WTC11 (cell line): ENCODE results near the gene CYBA. TPM values are rescaled to one million over a fixed set of nuclear protein-coding genes. Genes with fewer than 3 reads are reported as not detected.

Experiments used
- ATAC-seq: fragments of 200-7000 bp; cut with Tn5 transposase; 2 replicates; pipeline ENCODE4 v1.10.0; 2021; ENCODE audit warnings: mild to moderate bottlenecking, moderate library complexity
- CTCF ChIA-PET: fragments of 300-600 bp; sonication (Branson Sonifier 250); formaldehyde crosslinking; loops from one replicate; lab custom pipeline; 2021; ENCODE audit warnings: antibody characterized with exemption; lab: Charles Lee
- POLR2A ChIA-PET: fragments of 350-600 bp; sonication (Branson Sonifier 250); formaldehyde crosslinking; loops from one replicate; lab custom pipeline; 2021; ENCODE audit warnings: antibody characterized with exemption; lab: Charles Lee
- DNase-seq: peaks from one replicate; pipeline ENCODE4 v3.0.0; 2021; ENCODE audit warnings: low spot score
- H3K27ac Mint-ChIP-seq: 2 replicates; pipeline ENCODE4 v1.8.0; 2021; ENCODE audit warnings: mixed read lengths
- H3K27me3 Mint-ChIP-seq: 2 replicates; pipeline ENCODE4 v1.8.0; 2021; ENCODE audit warnings: low read depth, mild to moderate bottlenecking, moderate library complexity, mixed read lengths
- H3K36me3 Mint-ChIP-seq: 2 replicates; pipeline ENCODE4 v1.8.0; 2021; ENCODE audit warnings: mixed read lengths
- H3K4me1 Mint-ChIP-seq: 2 replicates; pipeline ENCODE4 v1.8.0; 2022; ENCODE audit warnings: mixed read lengths
- H3K4me3 Mint-ChIP-seq: 2 replicates; pipeline ENCODE4 v1.8.0; 2021; ENCODE audit warnings: mild to moderate bottlenecking, moderate library complexity, mixed read lengths
- H3K9me3 Mint-ChIP-seq: 2 replicates; pipeline ENCODE4 v1.8.0; 2021; ENCODE audit warnings: mixed read lengths
- CBFB ChIP-seq: sonication (generic); formaldehyde crosslinking; IDR thresholded peaks from 2 replicates; pipeline ENCODE4 v1.8.1; 2022; ENCODE audit warnings: mild to moderate bottlenecking, low read depth, missing genetic modification reagents
- ETV6 ChIP-seq: sonication (generic); formaldehyde crosslinking; IDR thresholded peaks from 2 replicates; pipeline ENCODE4 v1.8.1; 2022; ENCODE audit warnings: mild to moderate bottlenecking, missing genetic modification reagents
- FOXK1 ChIP-seq: sonication (generic); formaldehyde crosslinking; IDR thresholded peaks from 2 replicates; pipeline ENCODE4 v1.8.0; 2022; ENCODE audit warnings: mild to moderate bottlenecking, moderate library complexity, missing genetic modification reagents
- GTF2I ChIP-seq: fragments of 250-450 bp; sonication (Bioruptor Pico); conservative IDR thresholded peaks from 2 replicates; pipeline ENCODE4 v1.4.0; 2021; ENCODE audit warnings: mild to moderate bottlenecking
- HMGA2 ChIP-seq: fragments of 250-450 bp; sonication (Bioruptor Pico); IDR thresholded peaks from 2 replicates; pipeline ENCODE4 v1.4.0; 2021; ENCODE audit warnings: mild to moderate bottlenecking, moderate library complexity
- IRF2 ChIP-seq: sonication (generic); formaldehyde crosslinking; IDR thresholded peaks from 2 replicates; pipeline ENCODE4 v1.8.0; 2022; ENCODE audit warnings: low read depth, missing genetic modification reagents, borderline replicate concordance
- JAZF1 ChIP-seq: fragments of 250-450 bp; sonication (Bioruptor Pico); IDR thresholded peaks from 2 replicates; pipeline ENCODE4 v1.9.0; 2021; ENCODE audit warnings: moderate library complexity, mild to moderate bottlenecking, inconsistent platforms
- NFE2L1 ChIP-seq: sonication (generic); formaldehyde crosslinking; IDR thresholded peaks from 2 replicates; pipeline ENCODE4 v1.8.1; 2023; ENCODE audit warnings: missing genetic modification reagents
- NR1H2 ChIP-seq: sonication (generic); formaldehyde crosslinking; IDR thresholded peaks from 2 replicates; pipeline ENCODE4 v1.9.0; 2021; ENCODE audit warnings: mild to moderate bottlenecking, moderate library complexity, missing genetic modification reagents
- PRRX2 ChIP-seq: fragments of 250-450 bp; sonication (Bioruptor Pico); IDR thresholded peaks from 2 replicates; pipeline ENCODE4 v1.8.0; 2021; ENCODE audit warnings: mild to moderate bottlenecking
- RELA ChIP-seq: sonication (generic); formaldehyde crosslinking; IDR thresholded peaks from 2 replicates; pipeline ENCODE4 v1.8.1; 2022; ENCODE audit warnings: missing genetic modification reagents, mild to moderate bottlenecking, borderline replicate concordance
- SOX15 ChIP-seq: fragments of 250-450 bp; sonication (Bioruptor Pico); IDR thresholded peaks from 2 replicates; pipeline ENCODE4 v1.9.0; 2021; ENCODE audit warnings: mild to moderate bottlenecking
- ZBTB21 ChIP-seq: sonication (generic); formaldehyde crosslinking; IDR thresholded peaks from 2 replicates; pipeline ENCODE4 v1.8.1; 2023; ENCODE audit warnings: mild to moderate bottlenecking, missing genetic modification reagents, borderline replicate concordance
- ZNF138 ChIP-seq: sonication (generic); formaldehyde crosslinking; conservative IDR thresholded peaks from 2 replicates; pipeline ENCODE4 v1.8.1; 2022; ENCODE audit warnings: mild to moderate bottlenecking, moderate library complexity, missing genetic modification reagents
- ZNF219 ChIP-seq: sonication (generic); formaldehyde crosslinking; IDR thresholded peaks from 2 replicates; pipeline ENCODE4 v1.8.0; 2023; ENCODE audit warnings: missing genetic modification reagents, mild to moderate bottlenecking, borderline replicate concordance
- ZNF317 ChIP-seq: sonication (generic); formaldehyde crosslinking; IDR thresholded peaks from 2 replicates; pipeline ENCODE4 v1.8.1; 2023; ENCODE audit warnings: low read depth, mild to moderate bottlenecking, moderate library complexity, missing genetic modification reagents, borderline replicate concordance
- ZNF423 ChIP-seq: fragments of 250-450 bp; sonication (Bioruptor Pico); IDR thresholded peaks from 2 replicates; pipeline ENCODE4 v2.1.2; 2022; ENCODE audit warnings: mild to moderate bottlenecking, moderate library complexity
- ZNF671 ChIP-seq: fragments of 250-450 bp; sonication (Bioruptor Pico); IDR thresholded peaks from 2 replicates; pipeline ENCODE4 v1.8.0; 2021; ENCODE audit warnings: mild to moderate bottlenecking
- total RNA-seq: library from RNA; stranded (reverse); gene quantifications from 3 replicates; pipeline ENCODE4 v1.2.3, GENCODE V29; 2021
- TF ChIP-seq, protein P1 (sequence below): sonication (generic); formaldehyde crosslinking; IDR thresholded peaks from 2 replicates; pipeline ENCODE4 v1.8.1; 2023; ENCODE audit warnings: mild to moderate bottlenecking, missing genetic modification reagents, moderate library complexity
- TF ChIP-seq, protein P2 (sequence below): fragments of 250-450 bp; sonication (Bioruptor Pico); IDR thresholded peaks from 2 replicates; pipeline ENCODE4 v1.9.0; 2021; ENCODE audit warnings: moderate library complexity, mild to moderate bottlenecking, inconsistent platforms, borderline replicate concordance
- TF ChIP-seq, protein P3 (sequence below): fragments of 250-450 bp; sonication (Bioruptor Pico); IDR thresholded peaks from 2 replicates; pipeline ENCODE4 v1.9.0; 2021; ENCODE audit warnings: mild to moderate bottlenecking

CYBA gene
- total RNA-seq, 1 experiment from 2014 or later: 169 TPM

- TF ChIP-seq NR1H2 (CRISPR knock-in tag) (no peak), RELA (CRISPR knock-in tag) (no peak), GTF2I (CRISPR knock-in tag) (no peak), ZNF423 (no peak), SOX15 (CRISPR knock-in tag) (no peak), FOXK1 (CRISPR knock-in tag) (no peak), ZNF138 (CRISPR knock-in tag) (no peak), ZNF317 (CRISPR knock-in tag) (no peak), IRF2 (no peak), ZBTB21 (CRISPR knock-in tag) (no peak)
- TF ChIP-seq, protein P1, sequence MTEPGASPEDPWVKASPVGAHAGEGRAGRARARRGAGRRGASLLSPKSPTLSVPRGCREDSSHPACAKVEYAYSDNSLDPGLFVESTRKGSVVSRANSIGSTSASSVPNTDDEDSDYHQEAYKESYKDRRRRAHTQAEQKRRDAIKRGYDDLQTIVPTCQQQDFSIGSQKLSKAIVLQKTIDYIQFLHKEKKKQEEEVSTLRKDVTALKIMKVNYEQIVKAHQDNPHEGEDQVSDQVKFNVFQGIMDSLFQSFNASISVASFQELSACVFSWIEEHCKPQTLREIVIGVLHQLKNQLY (CRISPR knock-in tag): no peak
These were observed 42.8 kb downstream of the CYBA start (continued) for GRCh38 chr16:88608076-88608475.

- POLR2A ChIA-PET: no interaction called here
- H3K4me3 Mint-ChIP-seq: no peak overlapping the region
- peaks cover 47% of the 10 kb centered on the region for H3K36me3 Mint-ChIP-seq
These were observed 44.6 kb downstream of the CYBA start for GRCh38 chr16:88606148-88606757.

GRCh38 chr16:88605186-88606147 lies 45.4 kb downstream of the CYBA start:
- H3K4me3 Mint-ChIP-seq: no peak overlapping the region
- H3K4me1 Mint-ChIP-seq: peaks cover 17% of the 10 kb centered on the region
- H3K27me3 Mint-ChIP-seq: no peaks in the 10 kb centered on the region
- ATAC-seq (no peak), DNase-seq (no peak)
- TF ChIP-seq ZNF671 (no peak), ETV6 (no peak), HMGA2 (CRISPR knock-in tag) (no peak), ZNF138 (CRISPR knock-in tag) (no peak), ZNF219 (CRISPR knock-in tag) (no peak), NFE2L1 (no peak), FOXK1 (CRISPR knock-in tag) (no peak), JAZF1 (no peak)
- TF ChIP-seq, protein P2, sequence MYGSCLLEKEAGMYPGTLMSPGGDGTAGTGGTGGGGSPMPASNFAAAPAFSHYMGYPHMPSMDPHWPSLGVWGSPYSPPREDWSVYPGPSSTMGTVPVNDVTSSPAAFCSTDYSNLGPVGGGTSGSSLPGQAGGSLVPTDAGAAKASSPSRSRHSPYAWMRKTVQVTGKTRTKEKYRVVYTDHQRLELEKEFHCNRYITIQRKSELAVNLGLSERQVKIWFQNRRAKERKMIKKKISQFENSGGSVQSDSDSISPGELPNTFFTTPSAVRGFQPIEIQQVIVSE (CRISPR knock-in tag): no peak
- TF ChIP-seq, protein P3, sequence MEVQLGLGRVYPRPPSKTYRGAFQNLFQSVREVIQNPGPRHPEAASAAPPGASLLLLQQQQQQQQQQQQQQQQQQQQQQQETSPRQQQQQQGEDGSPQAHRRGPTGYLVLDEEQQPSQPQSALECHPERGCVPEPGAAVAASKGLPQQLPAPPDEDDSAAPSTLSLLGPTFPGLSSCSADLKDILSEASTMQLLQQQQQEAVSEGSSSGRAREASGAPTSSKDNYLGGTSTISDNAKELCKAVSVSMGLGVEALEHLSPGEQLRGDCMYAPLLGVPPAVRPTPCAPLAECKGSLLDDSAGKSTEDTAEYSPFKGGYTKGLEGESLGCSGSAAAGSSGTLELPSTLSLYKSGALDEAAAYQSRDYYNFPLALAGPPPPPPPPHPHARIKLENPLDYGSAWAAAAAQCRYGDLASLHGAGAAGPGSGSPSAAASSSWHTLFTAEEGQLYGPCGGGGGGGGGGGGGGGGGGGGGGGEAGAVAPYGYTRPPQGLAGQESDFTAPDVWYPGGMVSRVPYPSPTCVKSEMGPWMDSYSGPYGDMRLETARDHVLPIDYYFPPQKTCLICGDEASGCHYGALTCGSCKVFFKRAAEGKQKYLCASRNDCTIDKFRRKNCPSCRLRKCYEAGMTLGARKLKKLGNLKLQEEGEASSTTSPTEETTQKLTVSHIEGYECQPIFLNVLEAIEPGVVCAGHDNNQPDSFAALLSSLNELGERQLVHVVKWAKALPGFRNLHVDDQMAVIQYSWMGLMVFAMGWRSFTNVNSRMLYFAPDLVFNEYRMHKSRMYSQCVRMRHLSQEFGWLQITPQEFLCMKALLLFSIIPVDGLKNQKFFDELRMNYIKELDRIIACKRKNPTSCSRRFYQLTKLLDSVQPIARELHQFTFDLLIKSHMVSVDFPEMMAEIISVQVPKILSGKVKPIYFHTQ (CRISPR knock-in tag): no peak
- CTCF ChIA-PET: no interaction called here
- POLR2A ChIA-PET: no interaction called here
- H3K27ac Mint-ChIP-seq: no peak overlapping the region
- no peaks in the 10 kb centered on the region for H3K9me3 Mint-ChIP-seq
- H3K36me3 Mint-ChIP-seq: peaks cover 55% of the 10 kb centered on the region

More at GRCh38 chr16:88606148-88606757, 44.6 kb downstream of the CYBA start:
- Mint-ChIP-seq H3K4me1 (peaks cover 17% of the 10 kb centered on the region), H3K27ac (no peak overlapping the region), H3K9me3 (no peaks in the 10 kb centered on the region), H3K27me3 (no peaks in the 10 kb centered on the region)
- TF ChIP-seq PRRX2 (CRISPR knock-in tag) (no peak), CBFB (CRISPR knock-in tag) (no peak)
- TF ChIP-seq, protein P1 (CRISPR knock-in tag): no peak
- DNase-seq (no peak), ATAC-seq (no peak)
- CTCF ChIA-PET: no interaction called here
